Skeletal muscle cell (primary cell): ENCODE data around the gene ATP7B.
"Not testable (repeated sequence)": the region's sequence is repeated elsewhere in the genome, so short reads cannot be mapped to it uniquely, and the experiment has no call there.

Experiments
- DNase-seq: peaks from one replicate; pipeline ENCODE4 v3.0.0-alpha.2; 2010; ENCODE audit warnings: low read depth
- H3K4me3 ChIP-seq: 2 replicates; pipeline ENCODE4 v1.5.1; 2011; ENCODE audit warnings: low read depth, mild to moderate bottlenecking, control low read depth, low read length, moderate library complexity

The ATP7B gene

GRCh38 chr13:52010890-52011631, at the start of gene ATP7B:
ATP7B (minus strand) TSS chr13:52011450; CDS start chr13:52011337, 113 bp downstream.
- DNase-seq = no peak
- peak within 1 kb of the TSS; percentile 97 for H3K4me3 ChIP-seq

GRCh38 chr13:52053460-52053859, 42.2 kb upstream of the ATP7B start:
- no peak for DNase-seq
- H3K4me3 ChIP-seq = no peak overlapping the region

GRCh38 chr13:52051400-52051799, 40.1 kb upstream of the ATP7B start:
- no peak overlapping the region for H3K4me3 ChIP-seq
- no peak for DNase-seq

GRCh38 chr13:52048516-52048915, 37.3 kb upstream of the ATP7B start:
- DNase-seq = no peak

GRCh38 chr13:52047463-52047862, 36.2 kb upstream of the ATP7B start:
- no peak for DNase-seq
- no peak overlapping the region for H3K4me3 ChIP-seq

More at GRCh38 chr13:52048516-52048915, 37.3 kb upstream of the ATP7B start:
- H3K4me3 ChIP-seq = no peak overlapping the region

GRCh38 chr13:52043675-52044074, 32.4 kb upstream of the ATP7B start:
- H3K4me3 ChIP-seq = no peak overlapping the region
- no peak for DNase-seq

- H3K4me3 ChIP-seq = no peak overlapping the region
- no peak for DNase-seq
Observed at GRCh38 chr13:52036037-52036436, 24.8 kb upstream of the ATP7B start.

GRCh38 chr13:52034616-52035226, 23.5 kb upstream of the ATP7B start:
- H3K4me3 ChIP-seq = no peak overlapping the region
- DNase-seq = no peak

GRCh38 chr13:52033039-52033438, 21.8 kb upstream of the ATP7B start:
- H3K4me3 ChIP-seq = no peak overlapping the region
- DNase-seq = no peak

- not testable (repeated sequence) for DNase-seq, H3K4me3 ChIP-seq
Observed at GRCh38 chr13:52030401-52030800, 19.2 kb upstream of the ATP7B start.

GRCh38 chr13:52029569-52029968, 18.3 kb upstream of the ATP7B start:
- H3K4me3 ChIP-seq = no peak overlapping the region
- DNase-seq = no peak

GRCh38 chr13:52027832-52028231, 16.6 kb upstream of the ATP7B start:
- no peak for DNase-seq
- H3K4me3 ChIP-seq = no peak overlapping the region

- H3K4me3 ChIP-seq = no peak overlapping the region
- no peak for DNase-seq
Observed at GRCh38 chr13:52026246-52026626, 15.0 kb upstream of the ATP7B start.

- no peak for DNase-seq
- H3K4me3 ChIP-seq = no peak overlapping the region
Observed at GRCh38 chr13:52025475-52026245, 14.4 kb upstream of the ATP7B start.

- H3K4me3 ChIP-seq = no peak within 1 kb of the TSS
- DNase-seq = no peak
Observed at GRCh38 chr13:52024481-52024880, 13.2 kb upstream of the ATP7B start, which contains the start of gene UTP14C. UTP14C (plus strand) TSS chr13:52024691; CDS start chr13:52028805, 4,114 bp downstream.

GRCh38 chr13:52022356-52022755, 11.1 kb upstream of the ATP7B start:
- no peak for DNase-seq

GRCh38 chr13:52020191-52020590, 8.9 kb upstream of the ATP7B start:
- no peak for DNase-seq
- no peak overlapping the region for H3K4me3 ChIP-seq

More at GRCh38 chr13:52022356-52022755, 11.1 kb upstream of the ATP7B start:
- no peak overlapping the region for H3K4me3 ChIP-seq

- DNase-seq = no peak
- no peak overlapping the region for H3K4me3 ChIP-seq
Observed at GRCh38 chr13:52016296-52016695, 5.0 kb upstream of the ATP7B start.

GRCh38 chr13:52012512-52012836, 1.2 kb upstream of the ATP7B start:
- peak overlapping the region; percentile 97 for H3K4me3 ChIP-seq
- DNase-seq = no peak
